HG03460 (cell line): ENCODE data around the gene USF2.

Source experiments
- ATAC-seq: cut with Tn5 transposase; IDR thresholded peaks from one replicate; pipeline ENCODE4 v1.9.1; 2021; ENCODE audit not compliant: unreplicated experiment

USF2 gene

GRCh38 chr19:35264268-35265125, 4.3 kb upstream of the USF2 start:
- no peak for ATAC-seq

DNA sequence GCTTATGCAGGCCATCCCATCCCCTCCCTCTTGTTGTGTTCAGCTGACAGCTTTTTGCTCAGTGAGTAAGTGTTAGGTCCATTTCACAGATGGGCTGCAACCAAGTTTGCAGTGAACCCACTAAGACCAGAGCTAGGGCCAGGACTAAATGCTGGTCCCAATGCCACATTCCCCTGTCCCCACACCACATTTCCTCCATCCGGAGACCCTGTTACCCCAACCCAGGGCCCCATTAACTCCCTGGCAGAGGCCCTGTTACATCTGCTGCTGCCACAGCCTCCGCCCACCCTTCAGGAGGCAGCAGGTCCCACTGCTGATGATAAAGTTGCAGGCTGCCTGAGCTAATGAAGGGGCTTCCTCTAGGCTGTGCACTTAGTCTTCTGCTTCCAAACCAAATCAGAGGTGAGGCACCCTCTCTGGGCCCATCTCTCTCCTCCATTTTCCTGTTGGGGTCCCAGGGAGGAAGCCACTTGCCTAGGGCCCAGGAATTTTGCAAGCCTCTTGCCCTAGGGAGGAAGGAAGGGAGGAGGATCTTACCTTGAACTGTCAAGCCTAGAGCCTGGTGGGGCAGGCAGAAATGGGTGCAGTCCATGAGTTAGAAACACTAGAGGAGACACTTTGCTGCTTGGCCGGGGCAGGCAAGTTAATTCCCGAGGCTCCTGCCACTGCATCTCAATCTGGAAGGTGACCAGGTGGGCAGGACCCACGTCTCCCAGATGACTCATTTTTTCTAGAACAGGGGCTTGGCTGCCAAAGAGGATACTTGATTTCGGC, 3.4 kb upstream of the USF2 start:
- no peak for ATAC-seq

GRCh38 chr19:35265900-35266519, 2.8 kb upstream of the USF2 start:
- ATAC-seq, result no peak

DNA sequence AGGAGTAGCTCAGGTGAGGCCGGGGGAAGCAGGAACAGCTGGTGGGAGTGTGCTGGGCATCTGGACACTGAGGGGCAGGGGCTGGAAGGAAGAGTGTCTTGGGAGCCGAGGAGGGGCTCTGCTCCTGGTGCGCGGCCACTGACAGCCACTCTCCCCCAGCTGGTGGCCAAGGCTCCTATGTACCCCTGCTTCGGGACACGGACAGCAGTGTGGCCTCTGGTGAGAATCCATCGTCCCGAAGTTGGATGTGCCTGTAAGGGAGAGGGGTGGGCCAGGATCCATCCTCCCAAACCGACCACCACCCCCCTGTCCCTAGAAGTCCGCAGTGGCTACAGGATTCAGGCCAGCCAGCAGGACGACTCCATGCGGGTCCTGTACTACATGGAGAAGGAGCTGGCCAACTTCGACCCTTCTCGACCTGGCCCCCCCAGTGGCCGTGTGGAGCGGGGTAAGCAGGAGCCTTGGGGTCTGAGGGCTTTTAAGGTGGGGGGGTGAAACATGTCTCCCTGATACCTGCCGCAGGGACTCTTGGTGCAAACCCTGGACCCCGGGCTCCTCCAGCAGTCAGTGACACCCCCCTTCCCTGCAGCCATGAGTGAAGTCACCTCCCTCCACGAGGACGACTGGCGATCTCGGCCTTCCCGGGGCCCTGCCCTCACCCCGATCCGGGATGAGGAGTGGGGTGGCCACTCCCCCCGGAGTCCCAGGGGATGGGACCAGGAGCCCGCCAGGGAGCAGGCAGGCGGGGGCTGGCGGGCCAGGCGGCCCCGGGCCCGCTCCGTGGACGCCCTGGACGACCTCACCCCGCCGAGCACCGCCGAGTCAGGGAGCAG, 2.0 kb upstream of the USF2 start:
- no peak for ATAC-seq

DNA sequence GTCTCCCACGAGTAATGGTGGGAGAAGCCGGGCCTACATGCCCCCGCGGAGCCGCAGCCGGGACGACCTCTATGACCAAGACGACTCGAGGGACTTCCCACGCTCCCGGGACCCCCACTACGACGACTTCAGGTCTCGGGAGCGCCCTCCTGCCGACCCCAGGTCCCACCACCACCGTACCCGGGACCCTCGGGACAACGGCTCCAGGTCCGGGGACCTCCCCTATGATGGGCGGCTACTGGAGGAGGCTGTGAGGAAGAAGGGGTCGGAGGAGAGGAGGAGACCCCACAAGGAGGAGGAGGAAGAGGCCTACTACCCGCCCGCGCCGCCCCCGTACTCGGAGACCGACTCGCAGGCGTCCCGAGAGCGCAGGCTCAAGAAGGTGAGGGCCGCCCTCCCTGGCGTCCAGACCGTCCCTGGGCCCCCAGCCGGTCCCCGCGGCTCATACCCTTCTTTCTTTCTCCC, 1.4 kb upstream of the USF2 start:
- ATAC-seq, result no peak

GRCh38 chr19:35267818-35268535, 785 bp upstream of the USF2 start:
- peak; percentile 37 for ATAC-seq

DNA sequence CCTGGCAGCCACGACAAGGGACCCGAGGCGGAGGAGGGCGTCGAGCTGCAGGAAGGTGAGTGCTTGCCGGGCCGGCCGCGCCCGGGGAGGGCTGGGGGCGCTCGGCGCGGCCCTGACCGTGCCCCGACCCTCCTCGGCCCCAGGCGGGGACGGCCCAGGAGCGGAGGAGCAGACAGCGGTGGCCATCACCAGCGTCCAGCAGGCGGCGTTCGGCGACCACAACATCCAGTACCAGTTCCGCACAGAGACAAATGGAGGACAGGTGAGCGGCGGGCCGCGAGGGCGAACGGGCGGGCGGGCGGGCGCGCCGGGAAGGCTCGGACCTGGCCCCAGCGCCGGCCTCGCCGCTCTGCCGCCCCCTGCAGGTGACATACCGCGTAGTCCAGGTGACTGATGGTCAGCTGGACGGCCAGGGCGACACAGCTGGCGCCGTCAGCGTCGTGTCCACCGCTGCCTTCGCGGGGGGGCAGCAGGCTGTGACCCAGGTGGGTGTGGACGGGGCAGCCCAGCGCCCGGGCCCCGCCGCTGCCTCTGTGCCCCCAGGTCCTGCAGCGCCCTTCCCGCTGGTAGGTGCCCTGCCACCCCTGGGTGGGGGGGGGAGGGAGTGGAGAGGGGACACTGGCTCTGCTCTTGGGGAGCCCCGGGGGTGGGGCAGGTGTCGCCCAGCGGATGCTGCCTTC, 816 bp downstream of the USF2 start:
- ATAC-seq, result peak; percentile 56

DNA sequence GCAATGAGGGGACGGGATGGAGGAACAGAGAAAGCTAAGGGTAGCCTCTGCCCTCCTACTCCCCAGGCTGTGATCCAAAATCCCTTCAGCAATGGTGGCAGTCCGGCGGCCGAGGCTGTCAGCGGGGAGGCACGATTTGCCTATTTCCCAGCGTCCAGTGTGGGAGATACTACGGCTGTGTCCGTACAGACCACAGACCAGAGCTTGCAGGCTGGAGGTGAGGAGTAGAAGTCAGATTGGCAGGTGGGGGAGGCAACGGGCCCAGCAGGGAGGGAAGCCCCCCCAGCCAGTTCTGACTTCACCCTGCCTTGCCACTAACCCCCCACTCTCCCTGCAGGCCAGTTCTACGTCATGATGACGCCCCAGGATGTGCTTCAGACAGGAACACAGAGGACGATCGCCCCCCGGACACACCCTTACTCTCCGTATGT, 1.6 kb downstream of the USF2 start:
- ATAC-seq, result no peak

GRCh38 chr19:35271546-35271945, 2.8 kb downstream of the USF2 start:
- ATAC-seq, result no peak

DNA sequence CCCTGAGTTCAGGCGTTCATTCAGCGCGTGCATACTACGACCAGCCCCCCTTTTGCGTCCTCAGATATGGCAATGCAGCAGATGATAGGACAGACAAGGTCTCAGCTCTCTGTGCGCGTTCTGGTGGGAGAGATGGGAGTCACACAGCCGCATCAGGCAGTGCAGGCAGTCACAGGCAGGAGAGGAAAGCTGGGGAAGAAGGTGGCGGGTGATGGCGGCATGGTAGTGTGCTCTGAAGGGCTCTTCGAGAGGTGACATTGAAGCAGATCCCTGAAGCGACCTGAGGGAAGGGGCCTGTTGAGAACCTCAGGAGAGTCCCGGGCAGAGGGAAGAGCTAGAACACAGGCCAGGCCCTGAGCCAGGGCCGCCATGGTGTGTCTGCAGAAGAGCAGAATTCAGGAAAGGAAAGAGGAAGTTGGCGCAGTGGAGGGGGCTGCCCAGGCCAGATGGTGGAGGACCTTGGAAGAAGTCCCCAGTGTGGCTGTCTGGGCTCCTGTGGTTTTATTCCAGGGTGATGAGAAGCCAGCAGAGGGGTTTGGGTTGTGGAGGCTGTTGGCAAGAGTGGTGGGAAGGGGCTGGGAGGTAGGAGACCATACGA, 3.5 kb downstream of the USF2 start:
- no peak for ATAC-seq

GRCh38 chr19:35272954-35273649, 4.3 kb downstream of the USF2 start:
- no peak for ATAC-seq

DNA sequence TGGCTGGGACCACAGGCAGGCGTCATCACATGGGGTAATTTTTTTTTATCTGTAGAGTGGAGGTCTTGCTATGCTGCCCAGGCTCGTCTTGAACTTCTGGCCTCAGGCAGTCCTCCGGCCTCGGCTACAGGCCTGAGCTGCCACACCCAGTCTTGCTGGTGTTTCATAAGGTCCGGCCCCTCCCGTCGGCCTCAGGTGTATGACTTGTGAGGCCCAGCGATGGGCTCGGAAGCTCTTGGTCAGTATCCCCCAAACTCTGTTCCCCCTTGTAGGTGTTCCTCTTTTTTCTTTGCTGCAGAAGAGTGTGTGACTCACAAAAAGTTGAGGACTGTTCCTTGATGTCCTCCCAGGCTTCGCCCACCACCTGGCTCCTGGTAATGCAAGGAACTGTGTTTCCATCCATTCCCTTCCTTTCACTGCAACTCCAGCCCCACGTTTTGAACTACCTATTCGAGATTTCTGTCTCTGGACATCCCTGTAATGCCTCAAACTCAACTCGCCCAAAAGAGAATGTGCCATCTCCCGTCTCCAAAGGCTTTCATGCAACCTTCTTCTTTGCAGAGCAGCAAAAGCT, 5.0 kb downstream of the USF2 start:
- ATAC-seq, result no peak

- no peak for ATAC-seq
Measured at GRCh38 chr19:35274323-35274722, 5.6 kb downstream of the USF2 start.

DNA sequence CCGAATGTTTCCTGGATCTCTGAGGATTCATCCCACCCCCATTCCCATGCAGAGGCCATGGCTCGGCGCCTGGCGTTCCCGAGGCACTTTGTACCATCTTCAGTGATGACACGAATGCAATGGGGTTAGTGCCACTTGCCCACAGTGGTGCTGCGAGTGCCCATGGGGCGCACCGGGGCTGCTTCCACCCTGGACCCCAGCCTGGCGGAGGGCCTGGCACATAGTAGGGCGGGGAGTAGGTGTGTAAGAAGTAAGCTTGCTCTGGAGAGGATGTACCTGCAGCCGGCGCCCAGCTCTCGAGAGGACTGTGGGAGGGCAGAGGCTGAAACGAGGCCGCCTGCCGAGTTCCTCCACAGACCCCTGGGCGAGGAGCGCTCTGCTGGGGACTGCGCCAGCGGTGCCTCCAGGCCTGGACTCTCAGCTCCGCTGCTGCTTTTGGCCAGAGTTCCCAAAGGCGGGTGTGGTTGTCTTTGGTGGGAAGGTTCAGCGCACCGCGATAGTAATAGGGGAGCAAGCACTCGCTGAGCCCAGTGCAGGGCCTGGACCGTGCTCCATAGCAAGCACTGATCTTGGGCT, 8.0 kb downstream of the USF2 start:
- no peak for ATAC-seq

DNA sequence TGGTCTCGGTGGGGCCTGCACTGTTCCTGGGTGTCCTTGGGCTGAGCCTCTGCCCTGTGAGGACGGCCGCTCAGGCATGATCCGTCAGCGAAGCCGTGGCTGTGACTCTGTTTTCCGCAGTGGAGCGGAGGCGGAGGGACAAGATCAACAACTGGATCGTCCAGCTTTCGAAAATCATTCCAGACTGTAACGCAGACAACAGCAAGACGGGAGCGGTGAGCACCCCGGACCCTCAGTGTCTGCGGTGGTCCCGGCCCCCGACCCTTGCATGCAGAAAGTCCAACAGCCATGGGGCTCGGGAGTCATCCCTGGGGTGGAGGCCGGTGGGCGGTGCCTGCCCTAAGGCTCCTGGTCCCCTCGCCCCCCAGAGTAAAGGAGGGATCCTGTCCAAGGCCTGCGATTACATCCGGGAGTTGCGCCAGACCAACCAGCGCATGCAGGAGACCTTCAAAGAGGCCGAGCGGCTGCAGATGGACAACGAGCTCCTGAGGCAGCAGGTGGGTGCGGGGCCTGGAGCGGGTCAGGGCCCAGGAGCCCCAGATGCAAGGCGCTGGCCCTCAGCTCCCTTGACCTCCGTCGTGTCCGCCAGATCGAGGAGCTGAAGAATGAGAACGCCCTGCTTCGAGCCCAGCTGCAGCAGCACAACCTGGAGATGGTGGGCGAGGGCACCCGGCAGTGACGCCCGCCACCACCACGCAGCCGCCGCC, 10.0 kb downstream of the USF2 start:
- no peak for ATAC-seq

GRCh38 chr19:35279374-35279773, 10.6 kb downstream of the USF2 start:
- no peak for ATAC-seq
